Panc1 (cell line): ENCODE measurements around the gene ANKMY2. TPM values are rescaled to one million over a fixed set of nuclear protein-coding genes. Genes with fewer than 3 reads are reported as not detected.

ENCODE experiments used
- ATAC-seq: fragments of 200-7000 bp; cut with Tn5 transposase; 2 replicates; pipeline ENCODE4 v1.9.1; 2020; ENCODE audit warnings: mild to moderate bottlenecking, moderate library complexity
- BruUV-seq: library from RNA; stranded (reverse); fragments of 400-500 nt; replicated peaks from 2 replicates; lab custom pipeline; 2021; lab: Mats Ljungman, UMichigan
- CTCF ChIA-PET: fragments of 300-600 bp; sonication (Branson Sonifier 250); formaldehyde crosslinking; loops from one replicate; lab custom pipeline; 2022; ENCODE audit warnings: antibody characterized with exemption; lab: Charles Lee
- POLR2A ChIA-PET: fragments of 300-600 bp; sonication (Branson Sonifier 250); formaldehyde crosslinking; loops from one replicate; lab custom pipeline; 2022; ENCODE audit warnings: antibody characterized with exemption; lab: Charles Lee
- DNase-seq: peaks from one replicate; pipeline ENCODE4 v3.0.0-alpha.2; 2010; ENCODE audit warnings: low read depth, low spot score
- H3K27ac ChIP-seq: 2 replicates; pipeline ENCODE4 v1.5.1; 2011; ENCODE audit warnings: mild to moderate bottlenecking, low read length, inconsistent platforms
- H3K27me3 ChIP-seq: fragments of 200-500 bp; sonication (Bioruptor generic); 2 replicates; pipeline ENCODE4 v1.6.0; 2014; ENCODE audit warnings: low read length, inconsistent platforms; ENCODE audit not compliant: control insufficient read depth, insufficient read depth
- H3K36me3 ChIP-seq: fragments of 200-500 bp; sonication (Bioruptor generic); 2 replicates; pipeline ENCODE4 v1.5.1; 2014; ENCODE audit warnings: inconsistent platforms, mild to moderate bottlenecking, low read length, moderate library complexity; ENCODE audit not compliant: control insufficient read depth, insufficient read depth
- H3K4me1 ChIP-seq: 2 replicates; pipeline ENCODE4 v1.5.1; 2011; ENCODE audit warnings: inconsistent platforms, mild to moderate bottlenecking, low read length, moderate library complexity; ENCODE audit not compliant: control insufficient read depth, insufficient read depth
- H3K4me3 ChIP-seq, 2 experiments: 2 replicates each; pipeline ENCODE4 v1.5.1; 2011 to 2012; ENCODE audit warnings: low read depth in 2 of 2, low read length in 2 of 2, mild to moderate bottlenecking in 2 of 2, inconsistent platforms in 1 of 2, moderate library complexity in 1 of 2
- H3K9me3 ChIP-seq: fragments of 200-500 bp; sonication (Bioruptor generic); 2 replicates; pipeline ENCODE4 v1.5.1; 2014; ENCODE audit warnings: low read depth, mild to moderate bottlenecking, inconsistent platforms, low read length, moderate library complexity; ENCODE audit not compliant: control insufficient read depth, insufficient read depth
- POLR2AphosphoS5 ChIP-seq: IDR thresholded peaks from 2 replicates; pipeline ENCODE4 v1.6.1; 2012; ENCODE audit warnings: mild to moderate bottlenecking, low read depth, low read length, moderate library complexity
- REST ChIP-seq, 2 experiments: IDR thresholded peaks; 2 replicates each; pipeline ENCODE4 v1.6.1; 2011 to 2012; ENCODE audit warnings: low read depth in 2 of 2, control low read depth in 1 of 2, low read length in 1 of 2, mild to moderate bottlenecking in 1 of 2, moderate library complexity in 1 of 2; ENCODE audit not compliant: insufficient read depth in 1 of 2
- SIN3A ChIP-seq: IDR thresholded peaks from 2 replicates; pipeline ENCODE4 v1.6.1; 2012; ENCODE audit warnings: low read depth, mild to moderate bottlenecking, low read length, moderate library complexity, borderline replicate concordance; ENCODE audit not compliant: insufficient read depth
- TCF7L2 ChIP-seq: IDR thresholded peaks from 2 replicates; pipeline ENCODE4 v1.6.1; 2011; ENCODE audit warnings: mild to moderate bottlenecking, low read depth, low read length, inconsistent platforms
- in situ Hi-C: cut with HindIII; loops from 2 replicates; pipeline ENCODE4 v1.10.0; 2016; ENCODE audit warnings: low sequenced_read_pairs, low pct_unique_long_range_greater_than_20kb
- intact Hi-C: fragments of 100-400 bp; cut with micrococcal nuclease; formaldehyde crosslinking; loops from one replicate; pipeline ENCODE4 v1.10.0; 2022; ENCODE audit not compliant: unreplicated experiment
- total RNA-seq: library from RNA; stranded (reverse); gene quantifications from one replicate; pipeline ENCODE4 v1.2.1, GENCODE V29; 2021; ENCODE audit not compliant: unreplicated experiment
- TF ChIP-seq, protein P1 (sequence below): fragments of 450-650 bp; IDR thresholded peaks from 2 replicates; pipeline ENCODE4 v1.5.1; 2017; ENCODE audit warnings: mild to moderate bottlenecking

The ANKMY2 gene
- total RNA-seq, 1 experiment from 2014 or later = 18.6 TPM

DNA sequence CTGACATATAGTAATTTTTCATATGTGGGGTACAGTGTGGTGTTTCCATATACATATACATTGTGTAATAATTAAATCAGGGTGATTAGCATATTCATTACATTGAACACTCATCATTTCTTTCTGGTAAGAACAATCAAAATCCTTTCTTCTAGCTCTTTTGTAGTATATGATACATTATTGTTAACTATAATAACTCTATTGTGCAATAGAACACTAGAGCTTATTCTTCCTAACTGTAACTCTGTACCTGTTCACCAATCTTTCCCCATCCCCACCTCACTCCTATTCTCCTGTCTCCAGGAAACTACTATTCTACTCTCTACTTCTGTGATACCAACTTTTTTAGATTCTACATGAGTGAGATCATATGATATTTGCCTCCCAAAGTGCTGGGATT, 9.8 kb upstream of the ANKMY2 start:
- Histone ChIP-seq H3K4me1 (peaks cover 13% of the 10 kb centered on the region), H3K27me3 (no peaks in the 10 kb centered on the region), H3K36me3 (no peaks in the 10 kb centered on the region), H3K4me3 (no peak overlapping the region), H3K9me3 (no peaks in the 10 kb centered on the region), H3K27ac (no peak overlapping the region)
- in situ Hi-C loops (no loop called here), intact Hi-C loops (no loop called here)
- DNase-seq = no peak
- no peak for TF ChIP-seq REST (IDR thresholded peaks at IDR 0.05; ENCODE audit: insufficient read depth in 1 of 2, low read depth in 2 of 2, low read length in 1 of 2)
- no peak for TF ChIP-seq POLR2AphosphoS5
- no peak for TF ChIP-seq SIN3A
- no peak for TF ChIP-seq TCF7L2
- TF ChIP-seq, protein P1, sequence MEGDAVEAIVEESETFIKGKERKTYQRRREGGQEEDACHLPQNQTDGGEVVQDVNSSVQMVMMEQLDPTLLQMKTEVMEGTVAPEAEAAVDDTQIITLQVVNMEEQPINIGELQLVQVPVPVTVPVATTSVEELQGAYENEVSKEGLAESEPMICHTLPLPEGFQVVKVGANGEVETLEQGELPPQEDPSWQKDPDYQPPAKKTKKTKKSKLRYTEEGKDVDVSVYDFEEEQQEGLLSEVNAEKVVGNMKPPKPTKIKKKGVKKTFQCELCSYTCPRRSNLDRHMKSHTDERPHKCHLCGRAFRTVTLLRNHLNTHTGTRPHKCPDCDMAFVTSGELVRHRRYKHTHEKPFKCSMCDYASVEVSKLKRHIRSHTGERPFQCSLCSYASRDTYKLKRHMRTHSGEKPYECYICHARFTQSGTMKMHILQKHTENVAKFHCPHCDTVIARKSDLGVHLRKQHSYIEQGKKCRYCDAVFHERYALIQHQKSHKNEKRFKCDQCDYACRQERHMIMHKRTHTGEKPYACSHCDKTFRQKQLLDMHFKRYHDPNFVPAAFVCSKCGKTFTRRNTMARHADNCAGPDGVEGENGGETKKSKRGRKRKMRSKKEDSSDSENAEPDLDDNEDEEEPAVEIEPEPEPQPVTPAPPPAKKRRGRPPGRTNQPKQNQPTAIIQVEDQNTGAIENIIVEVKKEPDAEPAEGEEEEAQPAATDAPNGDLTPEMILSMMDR = no peak
- ATAC-seq = no peak
- ChIA-PET CTCF (no interaction called here), POLR2A (interaction anchor here (0.6 kb wide), 1 partner anchor 23 kb away, joined by 12 read pairs; no protein-coding TSS in a partner anchor)
- no TSS peak for BruUV-seq

DNA sequence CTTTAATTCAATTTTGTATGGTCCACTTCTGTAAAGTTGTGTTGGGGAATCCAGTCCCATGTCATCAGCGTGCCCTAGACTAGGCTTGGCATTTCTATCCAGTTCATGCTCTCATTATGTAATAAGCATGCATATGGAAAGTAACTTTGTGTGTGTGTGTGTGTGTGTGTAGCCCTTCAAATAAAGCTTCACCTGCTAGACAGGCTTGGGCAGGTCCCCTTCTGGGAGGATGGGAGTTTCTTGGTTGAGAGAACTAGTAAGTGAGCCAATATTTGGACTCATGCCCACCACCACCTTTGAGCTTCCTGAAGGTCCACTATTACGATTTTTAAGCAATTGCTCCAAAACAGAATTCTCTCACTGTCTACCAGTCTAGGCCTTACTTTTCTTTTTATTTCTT, 7.3 kb upstream of the ANKMY2 start:
- peaks cover 29% of the 10 kb centered on the region for H3K4me1 ChIP-seq
- no peak overlapping the region for H3K4me3 ChIP-seq
- H3K9me3 ChIP-seq = no peaks in the 10 kb centered on the region
- no peak for ATAC-seq
- BruUV-seq = no TSS peak
- H3K36me3 ChIP-seq = no peaks in the 10 kb centered on the region
- in situ Hi-C loops = no loop called here
- ChIA-PET POLR2A (no interaction called here), CTCF (interaction anchor here (0.5 kb wide), 1 partner anchor 88 kb away, joined by 3 read pairs; no protein-coding TSS in a partner anchor)
- intact Hi-C loops = no loop called here
- H3K27ac ChIP-seq = no peak overlapping the region
- no peak for TF ChIP-seq POLR2AphosphoS5
- no peak for TF ChIP-seq REST (IDR thresholded peaks at IDR 0.05; ENCODE audit: insufficient read depth in 1 of 2, low read depth in 2 of 2, low read length in 1 of 2)
- TF ChIP-seq TCF7L2 = no peak
- TF ChIP-seq, protein P1 = no peak
- TF ChIP-seq SIN3A = no peak
- H3K27me3 ChIP-seq = no peaks in the 10 kb centered on the region
- DNase-seq = no peak
